ENCODE results near the gene ZDHHC5. TPM values are rescaled to one million over a fixed set of nuclear protein-coding genes. Genes with fewer than 3 reads are reported as not detected.

ZDHHC5 gene
- total RNA-seq, 1 experiment from 2014 or later: 65.2 TPM

DNA sequence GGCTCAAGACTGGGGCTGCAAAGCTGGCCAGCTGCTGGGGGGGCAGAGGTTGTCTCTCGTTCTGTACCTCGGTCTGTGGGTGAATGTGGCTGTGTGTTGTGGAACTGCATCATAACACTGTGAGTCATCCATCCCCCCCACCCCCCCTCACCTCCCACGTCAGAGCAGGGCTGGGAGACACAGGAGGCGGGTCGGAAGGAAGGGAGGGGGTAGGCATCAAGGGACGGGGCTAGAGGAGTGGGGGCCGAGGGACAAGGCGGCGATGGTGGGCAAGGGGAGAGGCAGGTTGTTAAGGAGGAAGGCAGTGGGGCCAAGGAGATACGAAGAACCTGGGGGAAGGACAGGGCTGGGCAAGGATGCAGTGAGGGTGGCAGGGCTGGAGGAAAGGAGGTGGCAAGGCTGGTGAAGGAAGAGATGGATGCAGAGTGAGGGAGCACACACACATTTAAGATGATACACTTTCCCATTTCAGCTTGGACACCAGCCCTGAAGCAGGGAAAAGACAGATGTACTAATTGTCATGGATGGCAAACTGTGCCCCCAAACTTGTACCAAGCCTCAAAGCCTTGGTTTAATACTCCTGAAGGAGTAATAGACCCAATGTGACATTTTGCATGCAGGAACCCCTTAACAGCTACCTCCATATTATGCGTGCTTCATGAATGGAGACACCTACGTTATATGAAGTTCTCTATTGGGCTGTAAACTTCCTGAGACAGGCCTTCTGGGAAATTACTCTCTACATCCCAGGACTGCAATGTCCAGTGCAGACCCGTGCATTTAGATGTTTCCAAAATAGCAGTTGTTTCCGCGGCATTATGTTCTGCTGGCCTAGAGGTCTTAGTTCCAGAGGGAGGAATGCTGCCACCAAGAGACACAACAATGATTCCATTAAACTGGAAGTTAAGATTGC, 17.8 kb upstream of the ZDHHC5 start, which contains the start of gene YPEL4:
YPEL4 (minus strand) TSS at position 87 of the 913 bp plus-strand sequence. CDS start 2,805 bp downstream, outside the sequence.
- Mint-ChIP-seq H3K27me3 (ENCODE audit: low read depth) (peaks cover 40% of the 10 kb centered on the region), H3K27ac (peak within 1 kb of the TSS; percentile 20 to 95 (median 93)), H3K4me1 (peaks cover 66 to 85% of the 10 kb centered on the region in 2 experiments), H3K36me3 (ENCODE audit: insufficient read depth in 1 of 3, low read depth in 3 of 3) (peaks cover 0 to 12% (median 8%) of the 10 kb centered on the region in 3 experiments; a peak in 2 of 7 replicates), H3K9me3 (no peaks in the 10 kb centered on the region), H3K4me3 (peak within 1 kb of the TSS; percentile 62 to 83)
- no peak within 1 kb of the TSS for H3K4ac ChIP-seq (ENCODE audit: low read depth, low read length)
- H3K14ac ChIP-seq (ENCODE audit: insufficient read depth, low read length): 0 out of 2 replicates have a peak within 1 kb of the TSS, but pooled peaks have one; percentile 23
- TF ChIP-seq, protein P1, sequence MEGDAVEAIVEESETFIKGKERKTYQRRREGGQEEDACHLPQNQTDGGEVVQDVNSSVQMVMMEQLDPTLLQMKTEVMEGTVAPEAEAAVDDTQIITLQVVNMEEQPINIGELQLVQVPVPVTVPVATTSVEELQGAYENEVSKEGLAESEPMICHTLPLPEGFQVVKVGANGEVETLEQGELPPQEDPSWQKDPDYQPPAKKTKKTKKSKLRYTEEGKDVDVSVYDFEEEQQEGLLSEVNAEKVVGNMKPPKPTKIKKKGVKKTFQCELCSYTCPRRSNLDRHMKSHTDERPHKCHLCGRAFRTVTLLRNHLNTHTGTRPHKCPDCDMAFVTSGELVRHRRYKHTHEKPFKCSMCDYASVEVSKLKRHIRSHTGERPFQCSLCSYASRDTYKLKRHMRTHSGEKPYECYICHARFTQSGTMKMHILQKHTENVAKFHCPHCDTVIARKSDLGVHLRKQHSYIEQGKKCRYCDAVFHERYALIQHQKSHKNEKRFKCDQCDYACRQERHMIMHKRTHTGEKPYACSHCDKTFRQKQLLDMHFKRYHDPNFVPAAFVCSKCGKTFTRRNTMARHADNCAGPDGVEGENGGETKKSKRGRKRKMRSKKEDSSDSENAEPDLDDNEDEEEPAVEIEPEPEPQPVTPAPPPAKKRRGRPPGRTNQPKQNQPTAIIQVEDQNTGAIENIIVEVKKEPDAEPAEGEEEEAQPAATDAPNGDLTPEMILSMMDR (conservative IDR thresholded peaks at IDR 0.05): no peak
- H2BK12ac ChIP-seq (ENCODE audit: insufficient read length, low read depth, low read length): no peak within 1 kb of the TSS
- H3K56ac ChIP-seq (ENCODE audit: insufficient read length, low read depth, low read length): no peak within 1 kb of the TSS
- no peak within 1 kb of the TSS for H4K91ac ChIP-seq (ENCODE audit: insufficient read length, low read depth, low read length)
- no peak within 1 kb of the TSS for H3T11ph ChIP-seq (ENCODE audit: low read length)
- no peak within 1 kb of the TSS for H2BK120ac ChIP-seq (ENCODE audit: low read depth, low read length, poor library complexity, severe bottlenecking)
- no peak within 1 kb of the TSS for H4K8ac ChIP-seq (replicated peaks; ENCODE audit: insufficient read length, low read depth, low read length)
- H3K18ac ChIP-seq (ENCODE audit: insufficient read length, low read depth, low read length): peak within 1 kb of the TSS; percentile 4
- no peak within 1 kb of the TSS for H2AK5ac ChIP-seq (ENCODE audit: insufficient read length, low read length)
- H3K79me1 ChIP-seq (ENCODE audit: insufficient read depth, low read depth, low read length, poor library complexity, severe bottlenecking): no peaks in the 10 kb centered on the region
- H4K5ac ChIP-seq (ENCODE audit: insufficient read length, low read depth, low read length): no peak within 1 kb of the TSS
- WGBS (ENCODE audit: extremely low coverage, insufficient read length, low lambda C conversion rate): no CpG with 5 or more reads among the region's 15 CpGs
- H3K23me2 ChIP-seq (ENCODE audit: insufficient read length, low read depth, low read length, poor library complexity, severe bottlenecking): peaks cover 16% of the 10 kb centered on the region
- no peaks in the 10 kb centered on the region for H4K20me1 ChIP-seq (ENCODE audit: control insufficient read depth, insufficient read depth, insufficient read length)
- H3K9me3 ChIP-seq (ENCODE audit: control insufficient read depth, low read depth, low read length): no peaks in the 10 kb centered on the region
- H3K79me2 ChIP-seq (ENCODE audit: insufficient read depth, low read length): no peaks in the 10 kb centered on the region
- no peak within 1 kb of the TSS for H3K27ac ChIP-seq (ENCODE audit: insufficient read length, low read depth, low read length)
- H2BK15ac ChIP-seq (ENCODE audit: low read depth, low read length): no peak within 1 kb of the TSS
- H3K4me2 ChIP-seq (ENCODE audit: insufficient read depth, insufficient read length, low read length): peak within 1 kb of the TSS; percentile 51
- H3K9ac ChIP-seq (ENCODE audit: extremely low read depth, insufficient read length, low read length): peak within 1 kb of the TSS; percentile 7
- H3K23ac ChIP-seq (ENCODE audit: insufficient read length, low read depth, low read length): no peak within 1 kb of the TSS
- no peaks in the 10 kb centered on the region; the same call in 1 of the 2 replicates for H3K27me3 ChIP-seq (ENCODE audit: insufficient read depth, low read length)
- peak; percentile 83 for DNase-seq
- H3K4me1 ChIP-seq (ENCODE audit: insufficient read depth, low read length): peaks cover 18% of the 10 kb centered on the region
- H2BK20ac ChIP-seq (ENCODE audit: low read depth, low read length, poor library complexity, severe bottlenecking): no peak within 1 kb of the TSS
- H2BK5ac ChIP-seq (ENCODE audit: insufficient read length, low read length): no peak within 1 kb of the TSS
- H2AFZ ChIP-seq (ENCODE audit: low read length): no peak within 1 kb of the TSS

Data from H9 (cell line).